Measurements from ENCODE around the gene RNF220. TPM values are rescaled to one million over a fixed set of nuclear protein-coding genes. Genes with fewer than 3 reads are reported as not detected.

The RNF220 gene
- total and polyA plus RNA-seq, 9 of the 15 experiments (the other 6 are each of a cell fraction or from before 2014, with no cell fraction given): 5.1 to 117 (median 66.9) TPM

- ChIA-PET CTCF (ENCODE audit: low intra/inter-chr PET ratio) (no interaction called here), POLR2A (interaction anchor here (0.9 to 1.2 kb wide), 3 partner anchors 8 to 118 kb away, joined by 3 to 4 read pairs (median 3); no protein-coding TSS in a partner anchor)
- BruUV-seq (replicated peaks): no TSS peak
- Histone ChIP-seq H3K9ac (ENCODE audit: insufficient read depth in 1 of 2, low read depth in 2 of 2, low read length in 2 of 2) (no peak overlapping the region), H3K27me3 (ENCODE audit: control insufficient read depth in 2 of 2, insufficient read depth in 2 of 2, low read length in 2 of 2) (peaks cover 46 to 48% of the 10 kb centered on the region in 2 experiments), H3K4me3 (no peak overlapping the region), H3K36me3 (ENCODE audit: control insufficient read depth, insufficient read depth, low read length) (no peaks in the 10 kb centered on the region), H3K4me1 (replicated peaks in 1 of 2; ENCODE audit: control insufficient read depth in 2 of 2, insufficient read depth in 2 of 2, low read length in 2 of 2) (no peaks in the 10 kb centered on the region; a peak in 1 of 5 replicates), H2AFZ (ENCODE audit: low read depth, low read length) (no peak overlapping the region), H3K27ac (ENCODE audit: extremely low read depth, low read depth, low read length) (no peak overlapping the region), H3K4me2 (ENCODE audit: insufficient read depth, low read length) (no peak overlapping the region), H4K20me1 (replicated peaks; ENCODE audit: control insufficient read depth, insufficient read depth, low read length) (no peaks in the 10 kb centered on the region), H3K9me3 (replicated peaks; ENCODE audit: control insufficient read depth, insufficient read depth, low read depth, low read length) (no peaks in the 10 kb centered on the region), H3K9me1 (ENCODE audit: control insufficient read depth, insufficient read depth, low read length) (no peaks in the 10 kb centered on the region), H3K79me2 (ENCODE audit: control insufficient read depth, insufficient read depth, low read length) (no peaks in the 10 kb centered on the region)
- DNase-seq (ENCODE audit: extremely low read depth in 1 of 4, low spot score in 3 of 4) (no peak), FAIRE-seq (no peak), ATAC-seq (no peak)
- TF ChIP-seq BRCA1 (IDR thresholded peaks at IDR 0.05) (no peak), BRCA1 (CRISPR knock-in tag; IDR thresholded peaks at IDR 0.05) (no peak), ERF (CRISPR knock-in tag; IDR thresholded peaks at IDR 0.05) (no peak), THRAP3 (IDR thresholded peaks at IDR 0.05; ENCODE audit: borderline replicate concordance) (no peak), SP2 (IDR thresholded peaks at IDR 0.05; ENCODE audit: extremely low read depth, low read depth, low read length, poor library complexity, severe bottlenecking) (no peak)
- WGBS (ENCODE audit: insufficient coverage, low coverage, missing lambda C conversion rate): 0% methylated on average over 2 of the region's 2 CpGs
- in situ Hi-C loops (cut with MboI): no loop called here
- intact Hi-C loops (cut with micrococcal nuclease): loop anchor here (5.0 kb wide), 1 partner anchor 73 kb away; no protein-coding TSS in a partner anchor
Measured at GRCh38 chr1:44514673-44515072, 109.6 kb downstream of the RNF220 start.

DNA sequence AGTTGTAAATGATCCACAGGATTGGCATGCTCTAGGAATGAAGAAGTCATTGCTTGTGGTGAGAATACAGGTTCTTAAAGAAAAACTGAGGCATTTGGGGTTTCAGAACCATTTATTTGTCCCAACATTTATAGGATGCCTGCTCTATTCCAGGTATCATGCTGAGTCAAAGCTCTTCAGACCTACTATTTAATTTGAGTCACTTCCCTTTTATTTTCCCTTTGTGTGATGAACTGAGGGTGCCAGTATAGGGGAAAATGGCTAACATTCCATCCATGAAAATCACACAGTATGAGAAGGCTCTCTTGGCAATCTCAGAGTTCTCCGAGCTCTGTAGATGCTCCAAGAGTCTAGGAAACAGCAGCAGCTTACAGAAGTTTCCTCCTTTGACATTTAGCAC lies 110.4 kb downstream of the RNF220 start:
- DNase-seq (ENCODE audit: extremely low read depth in 1 of 4, low spot score in 3 of 4) (no peak), ATAC-seq (no peak), FAIRE-seq (no peak)
- H3K9me1 ChIP-seq (ENCODE audit: control insufficient read depth, insufficient read depth, low read length): no peaks in the 10 kb centered on the region
- no peak overlapping the region for H3K9ac ChIP-seq (ENCODE audit: insufficient read depth in 1 of 2, low read depth in 2 of 2, low read length in 2 of 2)
- TF ChIP-seq NONO (IDR thresholded peaks at IDR 0.05; ENCODE audit: low read depth in 2 of 2, low read length in 1 of 2) (no peak), ZNF444 (CRISPR knock-in tag; IDR thresholded peaks at IDR 0.05) (no peak), ZBTB8A (IDR thresholded peaks at IDR 0.05; ENCODE audit: partially characterized antibody) (no peak), HSF4 (CRISPR knock-in tag; IDR thresholded peaks at IDR 0.05; ENCODE audit: borderline replicate concordance) (no peak), SRSF9 (IDR thresholded peaks at IDR 0.05; ENCODE audit: borderline replicate concordance, low read depth, low read length) (no peak), PRPF4 (IDR thresholded peaks at IDR 0.05; ENCODE audit: insufficient read depth, low read depth, low read length, poor library complexity, severe bottlenecking) (no peak), TCF3 (CRISPR knock-in tag; IDR thresholded peaks at IDR 0.05) (no peak), POLR2H (tag; IDR thresholded peaks at IDR 0.05; ENCODE audit: low read depth) (no peak), NFE2 (IDR thresholded peaks at IDR 0.05; ENCODE audit: low read depth) (no peak), TEAD4 (IDR thresholded peaks at IDR 0.05; ENCODE audit: low read length) (no peak), TEAD4 (CRISPR knock-in tag; IDR thresholded peaks at IDR 0.05; ENCODE audit: borderline replicate concordance) (no peak), NFATC3 (IDR thresholded peaks at IDR 0.05) (no peak), ARID1B (IDR thresholded peaks at IDR 0.05) (no peak), ZNF197 (CRISPR knock-in tag; IDR thresholded peaks at IDR 0.05; ENCODE audit: low read depth) (no peak), ASH1L (IDR thresholded peaks at IDR 0.05; ENCODE audit: borderline replicate concordance, low read depth, partially characterized antibody) (no peak)
- no peaks in the 10 kb centered on the region for H3K9me3 ChIP-seq (replicated peaks; ENCODE audit: control insufficient read depth, insufficient read depth, low read depth, low read length)
- H2AFZ ChIP-seq (ENCODE audit: low read depth, low read length): no peak overlapping the region
- H3K4me3 ChIP-seq: no peak overlapping the region
- no peak overlapping the region for H3K27ac ChIP-seq (ENCODE audit: extremely low read depth, low read depth, low read length)
- H3K79me2 ChIP-seq (ENCODE audit: control insufficient read depth, insufficient read depth, low read length): no peaks in the 10 kb centered on the region
- H3K4me1 ChIP-seq (replicated peaks in 1 of 2; ENCODE audit: control insufficient read depth in 2 of 2, insufficient read depth in 2 of 2, low read length in 2 of 2): no peaks in the 10 kb centered on the region; a peak in 1 of 5 replicates
- peaks cover 42% of the 10 kb centered on the region in 2 experiments for H3K27me3 ChIP-seq (ENCODE audit: control insufficient read depth in 2 of 2, insufficient read depth in 2 of 2, low read length in 2 of 2)
- WGBS (ENCODE audit: insufficient coverage, low coverage, missing lambda C conversion rate): 0% methylated on average over 1 of the region's 1 CpG
- no TSS peak for BruUV-seq (replicated peaks)
- CTCF ChIA-PET (ENCODE audit: low intra/inter-chr PET ratio): no interaction called here
- in situ Hi-C loops (cut with MboI): no loop called here
- H3K36me3 ChIP-seq (ENCODE audit: control insufficient read depth, insufficient read depth, low read length): no peaks in the 10 kb centered on the region
- POLR2A ChIA-PET: interaction anchor here (1.1 to 1.2 kb wide), 2 partner anchors 13 to 117 kb away, joined by 3 to 4 read pairs; no protein-coding TSS in a partner anchor
- intact Hi-C loops (cut with micrococcal nuclease): no loop called here
- no peak overlapping the region for H3K4me2 ChIP-seq (ENCODE audit: insufficient read depth, low read length)
- H4K20me1 ChIP-seq (replicated peaks; ENCODE audit: control insufficient read depth, insufficient read depth, low read length): no peaks in the 10 kb centered on the region

Measured in K562 (cell line).